Measurements from ENCODE around the gene GOLGA2.

DNA sequence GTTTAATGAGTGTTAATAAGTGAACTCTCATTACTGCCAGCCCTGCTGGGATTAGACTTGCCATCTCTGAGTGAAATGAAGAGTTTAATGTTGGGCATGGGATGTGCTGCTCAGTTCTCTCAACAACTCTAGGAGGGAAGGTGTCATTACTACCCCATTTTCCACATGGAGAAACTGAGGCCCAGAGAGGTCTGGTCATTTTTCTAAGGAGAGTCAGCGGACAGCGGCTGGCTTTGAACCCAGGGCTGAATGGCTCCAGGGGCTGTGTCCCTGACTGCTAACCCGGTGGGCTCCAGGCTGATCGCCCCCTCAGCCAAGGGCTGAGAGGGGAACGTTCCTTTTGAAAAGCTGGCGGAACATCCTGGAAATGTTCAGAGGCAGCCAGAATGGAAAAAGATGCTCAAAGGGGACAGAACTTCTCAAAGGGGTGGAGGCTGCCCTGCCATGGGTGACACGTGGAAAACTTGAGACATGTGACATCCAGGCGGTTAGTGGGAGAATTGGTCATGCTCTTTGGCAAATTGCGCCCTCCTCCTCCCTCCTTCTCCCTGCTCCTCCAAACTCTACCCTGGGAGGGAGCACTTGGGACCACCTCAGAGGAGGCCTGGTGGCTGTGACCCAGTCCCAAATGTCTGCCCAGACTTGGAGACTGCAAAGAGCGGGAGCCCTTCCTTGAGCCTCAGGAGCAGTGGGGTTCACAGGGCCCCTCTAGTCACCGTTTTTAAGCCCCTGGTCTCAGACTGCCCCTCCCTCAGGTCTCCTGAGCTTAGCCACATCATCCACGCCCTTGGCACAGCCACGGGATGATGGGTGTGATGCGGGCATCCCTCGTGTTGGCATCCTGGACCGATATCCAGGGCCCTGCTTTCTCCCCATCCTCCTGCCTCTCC is 43.9 kb downstream of the GOLGA2 start:
- no peak for TF ChIP-seq ZNF70 (CRISPR knock-in tag; IDR thresholded peaks at IDR 0.05)
- TF ChIP-seq BACH2 (CRISPR knock-in tag; IDR thresholded peaks at IDR 0.05; ENCODE audit: borderline replicate concordance) = no peak
- TF ChIP-seq TCF4 (CRISPR knock-in tag; IDR thresholded peaks at IDR 0.05; ENCODE audit: borderline replicate concordance) = no peak
- TF ChIP-seq, protein P1, sequence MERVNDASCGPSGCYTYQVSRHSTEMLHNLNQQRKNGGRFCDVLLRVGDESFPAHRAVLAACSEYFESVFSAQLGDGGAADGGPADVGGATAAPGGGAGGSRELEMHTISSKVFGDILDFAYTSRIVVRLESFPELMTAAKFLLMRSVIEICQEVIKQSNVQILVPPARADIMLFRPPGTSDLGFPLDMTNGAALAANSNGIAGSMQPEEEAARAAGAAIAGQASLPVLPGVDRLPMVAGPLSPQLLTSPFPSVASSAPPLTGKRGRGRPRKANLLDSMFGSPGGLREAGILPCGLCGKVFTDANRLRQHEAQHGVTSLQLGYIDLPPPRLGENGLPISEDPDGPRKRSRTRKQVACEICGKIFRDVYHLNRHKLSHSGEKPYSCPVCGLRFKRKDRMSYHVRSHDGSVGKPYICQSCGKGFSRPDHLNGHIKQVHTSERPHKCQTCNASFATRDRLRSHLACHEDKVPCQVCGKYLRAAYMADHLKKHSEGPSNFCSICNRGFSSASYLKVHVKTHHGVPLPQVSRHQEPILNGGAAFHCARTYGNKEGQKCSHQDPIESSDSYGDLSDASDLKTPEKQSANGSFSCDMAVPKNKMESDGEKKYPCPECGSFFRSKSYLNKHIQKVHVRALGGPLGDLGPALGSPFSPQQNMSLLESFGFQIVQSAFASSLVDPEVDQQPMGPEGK (CRISPR knock-in tag; IDR thresholded peaks at IDR 0.05; ENCODE audit: borderline replicate concordance) = no peak
- TF ChIP-seq RARB (CRISPR knock-in tag; IDR thresholded peaks at IDR 0.05) = no peak
- TF ChIP-seq ZNF565 (CRISPR knock-in tag; conservative IDR thresholded peaks at IDR 0.05; ENCODE audit: low read depth) = no peak
- no peak for TF ChIP-seq ESRRG (CRISPR knock-in tag; IDR thresholded peaks at IDR 0.05)
- TF ChIP-seq, protein P2, sequence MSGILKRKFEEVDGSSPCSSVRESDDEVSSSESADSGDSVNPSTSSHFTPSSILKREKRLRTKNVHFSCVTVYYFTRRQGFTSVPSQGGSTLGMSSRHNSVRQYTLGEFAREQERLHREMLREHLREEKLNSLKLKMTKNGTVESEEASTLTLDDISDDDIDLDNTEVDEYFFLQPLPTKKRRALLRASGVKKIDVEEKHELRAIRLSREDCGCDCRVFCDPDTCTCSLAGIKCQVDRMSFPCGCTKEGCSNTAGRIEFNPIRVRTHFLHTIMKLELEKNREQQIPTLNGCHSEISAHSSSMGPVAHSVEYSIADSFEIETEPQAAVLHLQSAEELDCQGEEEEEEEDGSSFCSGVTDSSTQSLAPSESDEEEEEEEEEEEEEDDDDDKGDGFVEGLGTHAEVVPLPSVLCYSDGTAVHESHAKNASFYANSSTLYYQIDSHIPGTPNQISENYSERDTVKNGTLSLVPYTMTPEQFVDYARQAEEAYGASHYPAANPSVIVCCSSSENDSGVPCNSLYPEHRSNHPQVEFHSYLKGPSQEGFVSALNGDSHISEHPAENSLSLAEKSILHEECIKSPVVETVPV (CRISPR knock-in tag; IDR thresholded peaks at IDR 0.05) = no peak
- no peak for TF ChIP-seq ARNTL (CRISPR knock-in tag; IDR thresholded peaks at IDR 0.05; ENCODE audit: borderline replicate concordance, low read depth)
- no peak for TF ChIP-seq GLIS3 (CRISPR knock-in tag; IDR thresholded peaks at IDR 0.05)
- TF ChIP-seq ZFP3 (CRISPR knock-in tag; IDR thresholded peaks at IDR 0.05) = no peak
- TF ChIP-seq, protein P3, sequence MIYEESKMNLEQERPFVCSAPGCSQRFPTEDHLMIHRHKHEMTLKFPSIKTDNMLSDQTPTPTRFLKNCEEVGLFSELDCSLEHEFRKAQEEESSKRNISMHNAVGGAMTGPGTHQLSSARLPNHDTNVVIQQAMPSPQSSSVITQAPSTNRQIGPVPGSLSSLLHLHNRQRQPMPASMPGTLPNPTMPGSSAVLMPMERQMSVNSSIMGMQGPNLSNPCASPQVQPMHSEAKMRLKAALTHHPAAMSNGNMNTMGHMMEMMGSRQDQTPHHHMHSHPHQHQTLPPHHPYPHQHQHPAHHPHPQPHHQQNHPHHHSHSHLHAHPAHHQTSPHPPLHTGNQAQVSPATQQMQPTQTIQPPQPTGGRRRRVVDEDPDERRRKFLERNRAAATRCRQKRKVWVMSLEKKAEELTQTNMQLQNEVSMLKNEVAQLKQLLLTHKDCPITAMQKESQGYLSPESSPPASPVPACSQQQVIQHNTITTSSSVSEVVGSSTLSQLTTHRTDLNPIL (CRISPR knock-in tag; IDR thresholded peaks at IDR 0.05; ENCODE audit: low read depth) = no peak
- TF ChIP-seq ZFP30 (CRISPR knock-in tag; IDR thresholded peaks at IDR 0.05) = no peak
